Inflammatory macrophage (primary cell): Measurements from ENCODE around the gene UBASH3A.

Experiments
- DNase-seq, 2 donors: peaks; one replicate each; pipeline ENCODE4 v3.0.0-alpha.2; 2020 to 2022
- total RNA-seq, 18 experiments: gene quantifications; one replicate each; lab custom pipeline; 2026; ENCODE audit warnings: mixed read lengths in 6 of 18, inconsistent platforms in 2 of 18; lab: John Stamatoyannopoulos, UW

The UBASH3A gene
- 0 to 0.13 (median 0) reads per million in 18 experiments for total RNA-seq

GRCh38 chr21:42403611-42404231 lies at the start of gene UBASH3A:
Gene UBASH3A, plus strand, starts transcription at chr21:42403902. Its CDS starts 44 bp downstream, at chr21:42403946.
- no peak for DNase-seq

GRCh38 chr21:42356046-42356445 lies 47.7 kb upstream of the UBASH3A start:
- DNase-seq: no peak

- no peak for DNase-seq
Observed at GRCh38 chr21:42356650-42357049, 47.1 kb upstream of the UBASH3A start.

- no peak for DNase-seq
Observed at GRCh38 chr21:42357307-42357706, 46.4 kb upstream of the UBASH3A start.

GRCh38 chr21:42358261-42358660 lies 45.4 kb upstream of the UBASH3A start:
- no peak for DNase-seq

- DNase-seq: no peak
Observed at GRCh38 chr21:42358937-42359336, 44.8 kb upstream of the UBASH3A start.

GRCh38 chr21:42360317-42360716 lies 43.4 kb upstream of the UBASH3A start:
- peak in 1 of 2 donors; percentile 8 for DNase-seq

GRCh38 chr21:42361286-42361685 lies 42.4 kb upstream of the UBASH3A start:
- no peak for DNase-seq

GRCh38 chr21:42362198-42362597 lies 41.5 kb upstream of the UBASH3A start:
- DNase-seq: no peak

GRCh38 chr21:42362700-42363099 lies 41.0 kb upstream of the UBASH3A start:
- DNase-seq: no peak

- DNase-seq: no peak
Observed at GRCh38 chr21:42363312-42363711, 40.4 kb upstream of the UBASH3A start.

GRCh38 chr21:42364304-42364865 lies 39.3 kb upstream of the UBASH3A start:
- DNase-seq: no peak

GRCh38 chr21:42365770-42366169 lies 37.9 kb upstream of the UBASH3A start:
- DNase-seq: no peak

GRCh38 chr21:42366292-42367010 lies 37.3 kb upstream of the UBASH3A start, which contains the start of gene TFF1:
Gene TFF1, minus strand, starts transcription at chr21:42366535. Its CDS starts 40 bp downstream, at chr21:42366495.
- no peak for DNase-seq

- no peak for DNase-seq
Observed at GRCh38 chr21:42367367-42368165, 36.1 kb upstream of the UBASH3A start.

GRCh38 chr21:42369821-42370220 lies 33.9 kb upstream of the UBASH3A start:
- no peak for DNase-seq

GRCh38 chr21:42370894-42371654 lies 32.6 kb upstream of the UBASH3A start:
- DNase-seq: no peak

GRCh38 chr21:42373196-42373907 lies 30.4 kb upstream of the UBASH3A start:
- no peak for DNase-seq

- no peak for DNase-seq
Observed at GRCh38 chr21:42373908-42374455, 29.7 kb upstream of the UBASH3A start.

- no peak for DNase-seq
Observed at GRCh38 chr21:42374457-42374856, 29.2 kb upstream of the UBASH3A start.

GRCh38 chr21:42374864-42375499 lies 28.7 kb upstream of the UBASH3A start:
- DNase-seq: no peak
